ENCODE results near the gene GINS2. TPM values are rescaled to one million over a fixed set of nuclear protein-coding genes. Genes with fewer than 3 reads are reported as not detected.

Gene GINS2
- total RNA-seq, 1 donor from 2014 or later, result 0.25 TPM

GRCh38 chr16:85707528-85708095 lies 18.9 kb upstream of the GINS2 start:
- intact Hi-C loops (cut with DNase I), result no loop called here
- Histone ChIP-seq H3K4me1 (no peaks in the 10 kb centered on the region), H3K9me3 (no peaks in the 10 kb centered on the region), H3K27ac (no peak overlapping the region), H3K4me3 (no peak overlapping the region), H3K27me3 (no peaks in the 10 kb centered on the region), H3K36me3 (no peaks in the 10 kb centered on the region)
- no peak for TF ChIP-seq CTCF (IDR thresholded peaks at IDR 0.05)
- no peak for TF ChIP-seq POLR2A (IDR thresholded peaks at IDR 0.05)
- no peak for TF ChIP-seq POLR2AphosphoS5 (IDR thresholded peaks at IDR 0.05; ENCODE audit: insufficient read depth in 1 of 2, low read depth in 1 of 2)
- DNase-seq (ENCODE audit: extremely low spot score in 2 of 2), result no peak

GRCh38 chr16:85706449-85707034 lies 17.8 kb upstream of the GINS2 start:
- no peak for DNase-seq (ENCODE audit: extremely low spot score in 2 of 2)
- Histone ChIP-seq H3K4me1 (no peaks in the 10 kb centered on the region), H3K27me3 (no peaks in the 10 kb centered on the region), H3K27ac (no peak overlapping the region), H3K9me3 (no peaks in the 10 kb centered on the region), H3K4me3 (no peak overlapping the region), H3K36me3 (no peaks in the 10 kb centered on the region)
- TF ChIP-seq CTCF (IDR thresholded peaks at IDR 0.05) (no peak), POLR2AphosphoS5 (IDR thresholded peaks at IDR 0.05; ENCODE audit: insufficient read depth in 1 of 2, low read depth in 1 of 2) (no peak), POLR2A (IDR thresholded peaks at IDR 0.05) (no peak)
- intact Hi-C loops (cut with DNase I), result no loop called here

DNA sequence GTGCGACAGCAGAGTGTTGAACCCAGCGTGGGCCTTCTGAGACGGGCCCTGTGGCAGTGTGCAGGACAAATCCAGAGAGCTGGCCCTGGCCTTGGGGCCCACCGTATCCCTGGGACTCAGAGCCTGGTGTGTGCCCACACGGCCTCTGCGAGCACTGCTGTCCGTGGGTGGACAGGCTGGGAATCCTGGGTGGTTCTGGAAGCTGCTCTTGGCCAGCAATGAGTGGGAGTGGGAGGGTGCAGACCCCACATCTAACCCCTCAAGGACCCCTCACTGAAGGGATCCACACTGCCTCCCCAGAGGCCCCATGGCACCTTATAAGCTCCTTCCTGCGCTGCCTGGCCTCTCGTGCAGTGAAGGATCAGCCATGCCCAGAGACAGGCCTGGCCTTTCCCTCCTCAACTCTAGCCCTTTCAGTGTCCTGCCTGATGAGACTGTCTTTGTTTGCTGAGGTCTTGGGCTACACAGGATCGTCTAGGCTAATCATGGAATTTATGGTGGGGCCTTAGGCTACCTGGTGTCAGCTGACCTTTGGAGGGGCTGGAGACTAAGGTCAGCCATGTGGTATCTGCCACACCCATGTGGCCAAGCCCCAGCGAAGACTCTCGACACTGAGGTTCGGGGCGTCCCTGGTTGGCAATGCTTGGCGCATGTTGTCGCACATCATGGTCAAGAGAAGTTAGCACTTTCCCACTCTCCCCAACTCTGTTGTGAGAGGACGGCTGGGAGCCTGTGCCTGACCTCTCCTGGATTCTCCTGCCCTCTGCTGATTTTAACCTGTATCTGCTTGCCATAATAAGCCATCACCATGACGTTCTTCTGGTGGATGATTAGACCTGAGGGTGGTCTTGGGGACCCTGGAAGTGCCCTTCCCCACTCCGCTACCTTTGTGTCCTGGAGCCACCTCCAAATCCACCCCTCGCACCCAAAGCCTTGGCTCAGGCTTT lies 16.4 kb upstream of the GINS2 start:
- H3K27ac ChIP-seq, result no peak overlapping the region
- H3K27me3 ChIP-seq, result no peaks in the 10 kb centered on the region
- no peak for DNase-seq (ENCODE audit: extremely low spot score in 2 of 2)
- no peaks in the 10 kb centered on the region for H3K9me3 ChIP-seq
- intact Hi-C loops (cut with DNase I), result no loop called here
- no peaks in the 10 kb centered on the region for H3K4me1 ChIP-seq
- H3K4me3 ChIP-seq, result no peak overlapping the region
- no peaks in the 10 kb centered on the region for H3K36me3 ChIP-seq
- TF ChIP-seq POLR2AphosphoS5 (IDR thresholded peaks at IDR 0.05; ENCODE audit: insufficient read depth in 1 of 2, low read depth in 1 of 2), result no peak
- TF ChIP-seq POLR2A (IDR thresholded peaks at IDR 0.05), result no peak
- TF ChIP-seq CTCF (IDR thresholded peaks at IDR 0.05), result no peak

GRCh38 chr16:85704011-85704410 lies 15.3 kb upstream of the GINS2 start:
- Histone ChIP-seq H3K9me3 (no peaks in the 10 kb centered on the region), H3K4me1 (no peaks in the 10 kb centered on the region), H3K27ac (no peak overlapping the region), H3K27me3 (no peaks in the 10 kb centered on the region), H3K36me3 (no peaks in the 10 kb centered on the region), H3K4me3 (no peak overlapping the region)
- intact Hi-C loops (cut with DNase I), result no loop called here
- TF ChIP-seq POLR2AphosphoS5 (IDR thresholded peaks at IDR 0.05; ENCODE audit: insufficient read depth in 1 of 2, low read depth in 1 of 2) (no peak), CTCF (IDR thresholded peaks at IDR 0.05) (no peak), POLR2A (IDR thresholded peaks at IDR 0.05) (no peak)
- no peak for DNase-seq (ENCODE audit: extremely low spot score in 2 of 2)

Data from vagina (tissue), 2 donors.